Ramos (cell line): ENCODE data around the gene RNF41.
"Not testable (repeated sequence)": the region's sequence is repeated elsewhere in the genome, so short reads cannot be mapped to it uniquely, and the experiment has no call there.

Source experiments
- in situ Hi-C: fragments of 300-500 bp; cut with MboI; formaldehyde crosslinking; loops from one replicate; pipeline ENCODE4 v1.14.3; 2022; ENCODE audit warnings: low sequenced_read_pairs; ENCODE audit not compliant: unreplicated experiment

Gene RNF41

DNA sequence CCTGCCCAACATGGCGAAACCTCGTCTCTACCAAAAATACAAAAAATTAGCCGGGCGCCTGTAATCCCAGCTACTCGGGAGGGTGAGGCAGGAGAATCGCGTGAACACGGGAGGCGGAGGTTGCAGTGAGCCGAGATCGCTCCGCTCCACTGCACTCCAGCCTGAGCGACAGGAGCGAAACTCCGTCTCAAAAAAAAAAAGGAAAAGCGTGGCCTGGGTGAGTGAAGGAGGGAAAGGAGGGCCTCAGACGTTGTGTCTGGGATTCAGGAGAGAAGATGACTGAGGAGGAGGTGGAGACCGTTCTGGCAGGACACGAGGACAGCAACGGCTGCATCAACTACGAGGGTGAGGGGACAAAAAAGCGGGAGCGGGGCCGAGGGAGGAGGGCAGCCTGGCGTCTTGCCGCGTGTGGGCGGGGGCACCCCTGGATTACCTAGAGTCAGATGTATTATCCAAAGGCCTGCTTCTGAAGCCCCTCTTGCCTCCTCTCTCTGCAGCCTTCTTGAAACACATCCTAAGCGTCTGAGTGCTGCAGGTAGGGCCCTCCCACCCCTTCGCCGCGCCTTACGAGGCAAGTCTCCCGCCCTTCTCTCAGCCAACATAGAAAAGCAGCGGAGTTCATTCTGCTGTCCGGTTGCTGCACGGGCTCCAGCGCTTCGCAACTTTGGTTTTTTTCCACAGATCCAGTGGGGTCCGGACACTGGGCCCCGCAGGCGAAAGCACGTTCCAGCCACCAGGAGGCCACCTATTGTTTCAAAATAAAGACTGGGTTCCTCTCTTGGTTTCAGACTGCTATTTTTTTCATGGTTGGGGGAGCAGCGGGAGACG lies 64.3 kb downstream of the RNF41 start:
- in situ Hi-C loops: no loop called here

DNA sequence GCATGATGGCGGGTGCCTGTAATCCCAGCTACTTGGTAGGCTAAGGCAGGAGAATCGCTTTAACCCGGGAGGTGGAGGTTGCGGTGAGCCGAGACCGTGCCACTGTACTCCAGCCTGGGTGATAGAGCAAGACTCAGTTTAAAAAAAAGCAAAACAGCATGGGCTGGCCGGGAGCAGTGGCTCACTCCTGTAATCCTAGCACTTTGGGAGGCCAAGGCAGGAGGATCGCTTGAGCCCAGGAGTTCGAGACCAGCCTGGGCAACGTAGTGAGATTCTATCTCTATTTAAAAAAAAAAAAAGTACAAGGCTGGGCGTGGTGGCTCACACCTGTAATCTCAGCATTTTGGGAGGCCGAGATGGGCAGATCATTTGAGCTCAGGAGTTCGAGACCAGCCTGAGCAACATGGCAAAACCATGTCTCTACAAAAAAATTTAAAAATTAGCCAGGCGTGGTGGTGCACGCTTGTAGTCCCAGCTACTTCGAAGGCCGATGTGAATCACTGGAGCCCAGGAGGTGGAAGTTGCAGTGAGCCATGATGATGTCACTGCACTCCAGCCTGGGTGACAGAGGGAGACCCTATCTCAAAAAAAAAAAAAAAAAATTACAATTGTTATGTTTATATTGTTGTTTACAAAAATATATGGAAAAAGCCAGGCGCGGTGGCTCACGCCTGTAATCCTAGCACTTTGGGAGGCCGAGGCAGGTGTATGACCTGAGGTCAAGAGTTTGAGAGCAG lies 65.1 kb downstream of the RNF41 start:
- in situ Hi-C loops: not testable (repeated sequence)

DNA sequence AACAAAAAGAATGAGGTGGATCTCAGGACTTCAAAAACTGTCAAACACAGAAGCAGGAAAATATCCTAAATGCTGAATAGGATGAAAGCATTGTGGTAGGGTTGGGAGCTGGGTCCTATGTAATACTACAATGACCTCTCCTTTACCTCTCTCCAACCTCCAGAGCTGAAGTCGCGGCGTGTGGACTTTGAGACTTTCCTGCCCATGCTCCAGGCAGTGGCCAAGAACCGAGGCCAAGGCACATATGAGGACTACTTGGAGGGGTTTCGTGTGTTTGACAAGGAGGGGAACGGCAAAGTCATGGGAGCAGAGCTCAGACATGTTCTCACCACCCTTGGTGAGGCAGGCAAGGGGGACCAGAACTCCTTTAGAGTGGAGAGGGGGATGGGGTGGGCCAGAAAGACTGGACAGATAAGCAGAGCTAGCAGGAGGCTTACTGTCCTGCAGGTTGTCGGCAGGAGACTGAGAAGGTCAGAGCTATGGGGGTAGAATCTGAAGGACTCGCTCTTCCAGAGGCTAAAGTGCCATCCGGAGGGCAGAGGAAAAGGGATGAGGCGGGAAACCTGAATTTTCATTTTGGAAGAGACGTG lies 66.4 kb downstream of the RNF41 start:
- in situ Hi-C loops: no loop called here

DNA sequence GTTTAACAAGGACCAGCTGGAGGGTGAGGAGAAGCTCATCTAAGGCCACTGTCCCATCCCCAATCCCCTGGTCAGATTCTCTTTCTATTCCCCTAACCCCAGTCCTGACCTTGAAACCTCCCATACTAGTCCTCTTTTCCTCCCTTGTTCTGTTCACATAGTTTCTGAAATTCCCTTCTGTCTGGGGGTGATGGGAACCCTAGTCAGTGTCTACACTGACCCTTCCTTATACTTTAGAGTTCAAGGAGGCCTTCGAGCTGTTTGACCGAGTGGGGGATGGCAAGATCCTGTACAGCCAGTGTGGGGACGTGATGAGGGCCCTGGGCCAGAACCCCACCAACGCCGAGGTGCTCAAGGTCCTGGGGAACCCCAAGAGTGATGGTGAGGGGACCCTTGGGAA lies 66.9 kb downstream of the RNF41 start:
- in situ Hi-C loops: no loop called here

DNA sequence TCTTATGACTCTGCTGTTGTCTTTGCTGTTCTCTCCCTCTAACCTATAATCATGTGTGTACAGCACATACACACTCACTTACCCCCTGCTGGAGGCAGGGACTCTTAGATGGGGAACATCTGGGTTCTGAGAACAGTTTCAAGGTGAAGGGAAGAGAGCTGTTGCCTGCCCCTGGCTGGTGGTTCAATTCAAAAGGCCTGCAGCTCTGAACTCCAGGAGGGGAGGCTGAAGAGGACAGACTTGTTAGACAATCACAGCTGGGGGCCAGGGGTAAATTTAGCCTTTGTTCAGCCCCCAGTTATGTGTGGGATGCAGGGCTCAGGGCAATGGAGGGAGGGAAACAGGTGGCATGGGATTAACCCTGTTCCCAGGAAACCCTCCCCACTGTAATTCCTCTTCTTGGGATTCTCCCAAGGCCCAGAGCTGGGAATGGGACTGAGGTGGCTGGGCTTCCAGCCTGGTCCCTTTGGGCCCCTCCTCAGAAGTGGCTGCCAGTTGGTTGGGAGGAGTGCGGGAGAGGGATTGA lies 67.4 kb downstream of the RNF41 start:
- in situ Hi-C loops: no loop called here

DNA sequence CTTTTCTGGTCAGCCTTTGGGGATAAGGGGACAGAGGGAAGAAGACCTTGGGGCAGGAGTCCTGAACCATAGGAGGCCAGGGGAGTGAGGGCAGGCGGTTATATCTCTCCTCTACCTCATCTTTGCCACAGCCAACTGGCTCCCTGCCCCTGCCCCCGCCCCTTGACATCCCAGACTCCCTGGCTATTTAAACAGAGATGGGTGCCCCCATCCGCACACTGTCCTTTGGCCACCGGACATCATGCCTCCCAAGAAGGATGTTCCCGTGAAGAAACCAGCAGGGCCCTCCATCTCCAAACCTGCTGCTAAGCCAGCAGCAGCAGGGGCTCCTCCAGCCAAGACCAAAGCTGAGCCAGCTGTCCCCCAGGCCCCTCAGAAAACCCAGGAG lies 68.0 kb downstream of the RNF41 start:
- in situ Hi-C loops: no loop called here

DNA sequence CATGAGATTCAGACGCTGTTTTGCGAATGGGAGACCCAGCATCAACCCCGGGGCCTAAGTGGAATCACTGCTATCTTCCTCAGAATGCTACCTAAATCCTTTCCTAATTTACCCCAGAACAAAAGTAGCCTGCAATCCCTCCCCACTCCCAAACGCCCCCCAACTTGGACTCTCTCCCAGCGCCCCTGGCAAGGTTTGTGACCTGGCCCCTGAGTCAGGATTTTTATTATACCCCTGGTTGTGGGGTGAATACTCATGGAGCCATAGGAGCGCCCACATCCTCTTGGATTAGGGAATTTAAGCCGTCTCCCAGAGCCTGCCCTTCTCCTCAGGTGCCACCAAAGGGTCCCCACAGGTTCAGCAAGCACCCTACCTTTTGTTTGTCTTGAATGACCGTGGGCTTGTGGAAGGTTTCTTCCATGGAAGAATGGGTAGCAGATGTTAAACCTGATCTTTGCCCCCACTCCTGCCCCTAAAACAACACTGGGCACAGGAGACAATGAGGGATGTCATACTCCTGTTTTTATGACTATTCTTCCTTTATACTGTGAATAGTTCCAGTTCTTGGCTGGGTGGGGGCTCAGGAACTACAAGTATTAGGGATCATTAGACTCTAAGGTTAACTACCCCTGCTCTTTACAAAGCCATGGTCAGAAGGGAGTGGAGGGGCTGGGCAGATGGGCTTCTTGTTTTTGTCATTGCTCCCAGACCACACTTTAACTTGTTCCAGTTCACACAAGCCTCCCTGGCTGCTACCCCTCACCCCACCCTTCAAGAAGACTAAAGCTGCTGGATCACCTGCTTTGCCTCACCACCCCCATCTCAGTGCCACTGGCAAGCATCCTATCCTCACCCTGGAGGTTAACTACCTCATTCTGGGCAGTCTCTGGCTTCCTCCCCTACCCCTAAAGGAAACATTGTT lies 68.7 kb downstream of the RNF41 start:
- in situ Hi-C loops: no loop called here
